NB4 (cell line): ENCODE results near the gene SLC26A2.
"Not testable (repeated sequence)": the region's sequence is repeated elsewhere in the genome, so short reads cannot be mapped to it uniquely, and the experiment has no call there.

ENCODE experiments used
- DNase-seq: peaks from one replicate; pipeline ENCODE4 v3.0.0; 2010; ENCODE audit warnings: low read depth
- H3K4me3 ChIP-seq: one replicate; pipeline ENCODE4 v1.5.1; 2011; ENCODE audit warnings: mild to moderate bottlenecking, low read depth, low read length, moderate library complexity
- MYC ChIP-seq: IDR thresholded peaks from 2 replicates; pipeline ENCODE4 v1.6.1; 2011; ENCODE audit warnings: low read depth, low read length
- POLR2A ChIP-seq: IDR thresholded peaks from 2 replicates; pipeline ENCODE4 v1.6.1; 2011; ENCODE audit warnings: mild to moderate bottlenecking; ENCODE audit not compliant: insufficient read length; ENCODE audit errors: extremely low read depth
- TF ChIP-seq, protein P1 (sequence below): IDR thresholded peaks from one replicate; pipeline ENCODE4 v1.5.1; 2012; ENCODE audit warnings: low read depth, low read length
- TF ChIP-seq, protein P2 (sequence below): IDR thresholded peaks from 2 replicates; pipeline ENCODE4 v1.6.1; 2011; ENCODE audit warnings: low read depth, low read length

The SLC26A2 gene

DNA sequence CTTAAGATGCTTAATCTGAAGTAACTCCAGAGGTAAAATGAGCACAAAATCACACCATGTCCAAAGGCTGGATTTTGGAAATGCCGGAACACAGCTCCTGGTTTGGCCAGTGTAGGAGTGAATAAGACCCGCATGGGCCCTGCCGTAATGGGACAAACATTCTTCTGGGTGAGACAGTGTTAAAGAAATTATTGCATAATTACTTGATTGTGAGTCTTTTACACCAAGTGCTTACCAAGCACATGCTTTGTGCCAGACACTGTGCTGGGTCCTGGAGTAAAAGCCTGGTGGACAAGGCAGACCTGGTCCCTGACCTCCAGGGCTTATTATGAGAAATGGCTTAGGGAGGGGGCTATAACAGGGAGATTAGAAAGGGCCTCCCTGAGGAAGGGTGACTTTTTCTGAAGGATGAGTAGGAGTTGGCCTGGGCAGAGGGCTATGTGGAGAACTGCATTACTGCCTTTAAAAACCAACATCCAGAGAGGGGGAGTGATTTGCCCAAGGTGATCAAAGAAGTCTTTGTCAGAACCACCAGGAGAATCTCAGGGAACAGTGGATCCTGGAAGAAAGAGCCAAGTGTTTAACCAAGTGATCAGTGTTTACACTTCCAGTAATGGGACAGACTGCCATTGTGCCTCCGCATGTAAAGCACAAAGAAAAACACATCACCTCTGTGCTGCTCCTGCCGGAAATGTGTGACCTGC, 19.5 kb upstream of the SLC26A2 start:
- TF ChIP-seq, protein P1, sequence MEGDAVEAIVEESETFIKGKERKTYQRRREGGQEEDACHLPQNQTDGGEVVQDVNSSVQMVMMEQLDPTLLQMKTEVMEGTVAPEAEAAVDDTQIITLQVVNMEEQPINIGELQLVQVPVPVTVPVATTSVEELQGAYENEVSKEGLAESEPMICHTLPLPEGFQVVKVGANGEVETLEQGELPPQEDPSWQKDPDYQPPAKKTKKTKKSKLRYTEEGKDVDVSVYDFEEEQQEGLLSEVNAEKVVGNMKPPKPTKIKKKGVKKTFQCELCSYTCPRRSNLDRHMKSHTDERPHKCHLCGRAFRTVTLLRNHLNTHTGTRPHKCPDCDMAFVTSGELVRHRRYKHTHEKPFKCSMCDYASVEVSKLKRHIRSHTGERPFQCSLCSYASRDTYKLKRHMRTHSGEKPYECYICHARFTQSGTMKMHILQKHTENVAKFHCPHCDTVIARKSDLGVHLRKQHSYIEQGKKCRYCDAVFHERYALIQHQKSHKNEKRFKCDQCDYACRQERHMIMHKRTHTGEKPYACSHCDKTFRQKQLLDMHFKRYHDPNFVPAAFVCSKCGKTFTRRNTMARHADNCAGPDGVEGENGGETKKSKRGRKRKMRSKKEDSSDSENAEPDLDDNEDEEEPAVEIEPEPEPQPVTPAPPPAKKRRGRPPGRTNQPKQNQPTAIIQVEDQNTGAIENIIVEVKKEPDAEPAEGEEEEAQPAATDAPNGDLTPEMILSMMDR = no peak
- TF ChIP-seq, protein P2, sequence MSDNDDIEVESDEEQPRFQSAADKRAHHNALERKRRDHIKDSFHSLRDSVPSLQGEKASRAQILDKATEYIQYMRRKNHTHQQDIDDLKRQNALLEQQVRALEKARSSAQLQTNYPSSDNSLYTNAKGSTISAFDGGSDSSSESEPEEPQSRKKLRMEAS = peak; percentile 61
- TF ChIP-seq MYC = peak; percentile 31; the same call in 1 of the 2 replicates
- DNase-seq = peak; percentile 56
- no peak overlapping the region for H3K4me3 ChIP-seq

DNA sequence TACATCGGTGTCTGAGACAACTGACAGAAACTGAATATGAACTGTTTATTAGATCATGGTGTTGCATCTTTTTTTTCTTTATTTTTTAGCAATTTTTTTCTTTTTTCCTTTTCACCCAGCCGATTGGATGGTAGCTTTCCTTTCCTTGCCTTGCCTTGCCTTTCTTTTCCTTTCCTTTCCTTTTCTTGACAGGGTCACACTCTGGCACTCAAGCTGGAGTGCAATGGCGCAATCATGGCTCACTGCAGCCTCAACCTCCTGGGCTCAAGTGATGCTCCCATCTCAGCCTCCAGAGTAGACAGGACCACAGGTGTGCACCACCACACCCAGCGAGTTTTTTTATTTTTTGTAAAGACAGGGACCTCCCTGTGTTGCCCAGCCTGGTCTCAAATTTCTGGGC, 18.8 kb upstream of the SLC26A2 start:
- DNase-seq = no peak
- TF ChIP-seq POLR2A (no peak), MYC (no peak)
- TF ChIP-seq, protein P2 = no peak
- TF ChIP-seq, protein P1 = no peak
- no peak overlapping the region for H3K4me3 ChIP-seq

DNA sequence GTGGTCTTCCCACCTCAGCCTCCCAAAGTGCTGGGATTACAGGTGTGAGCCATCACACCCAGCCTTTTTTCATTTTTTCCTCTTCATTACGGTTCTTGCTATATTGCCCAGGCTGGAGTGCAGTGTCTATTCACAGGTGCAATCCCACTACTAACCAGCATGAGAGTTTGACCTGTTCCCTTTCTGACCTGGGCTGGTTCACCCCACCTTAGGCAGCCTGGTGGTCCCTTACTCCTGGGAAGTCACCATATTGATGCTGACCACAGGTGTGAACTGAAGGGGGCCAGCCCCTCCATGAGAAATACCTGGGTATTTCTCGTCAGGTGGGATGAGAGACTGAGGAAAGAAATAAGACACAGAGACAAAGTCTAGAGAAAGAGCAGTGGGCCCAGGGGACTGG, 18.4 kb upstream of the SLC26A2 start:
- TF ChIP-seq, protein P2 = no peak
- TF ChIP-seq POLR2A (no peak), MYC (no peak)
- TF ChIP-seq, protein P1 = no peak
- no peak for DNase-seq

DNA sequence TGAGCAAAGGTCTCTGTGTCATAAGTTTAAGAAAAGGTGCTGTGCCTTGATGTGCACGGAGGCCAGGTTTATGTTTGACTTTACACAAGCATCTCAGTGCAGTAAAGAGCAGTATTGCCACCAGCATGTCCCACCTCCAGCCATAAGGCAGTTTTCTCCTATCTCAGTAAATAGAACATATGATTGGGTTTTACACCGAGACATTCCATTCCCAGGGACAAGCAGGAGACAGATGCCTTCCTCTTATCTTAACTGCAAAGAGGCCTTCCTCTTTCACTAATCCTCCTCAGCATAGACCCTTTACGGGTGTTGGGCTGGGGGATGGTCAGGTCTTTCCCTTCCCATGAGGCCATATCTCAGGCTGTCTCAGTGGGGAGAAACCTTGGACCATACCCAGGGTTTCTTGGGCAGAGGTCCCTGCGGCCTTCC, 17.8 kb upstream of the SLC26A2 start:
- DNase-seq, H3K4me3 ChIP-seq: not testable (repeated sequence)

More for the DNA sequence above, 18.4 kb upstream of the SLC26A2 start:
- H3K4me3 ChIP-seq = no peak overlapping the region

DNA sequence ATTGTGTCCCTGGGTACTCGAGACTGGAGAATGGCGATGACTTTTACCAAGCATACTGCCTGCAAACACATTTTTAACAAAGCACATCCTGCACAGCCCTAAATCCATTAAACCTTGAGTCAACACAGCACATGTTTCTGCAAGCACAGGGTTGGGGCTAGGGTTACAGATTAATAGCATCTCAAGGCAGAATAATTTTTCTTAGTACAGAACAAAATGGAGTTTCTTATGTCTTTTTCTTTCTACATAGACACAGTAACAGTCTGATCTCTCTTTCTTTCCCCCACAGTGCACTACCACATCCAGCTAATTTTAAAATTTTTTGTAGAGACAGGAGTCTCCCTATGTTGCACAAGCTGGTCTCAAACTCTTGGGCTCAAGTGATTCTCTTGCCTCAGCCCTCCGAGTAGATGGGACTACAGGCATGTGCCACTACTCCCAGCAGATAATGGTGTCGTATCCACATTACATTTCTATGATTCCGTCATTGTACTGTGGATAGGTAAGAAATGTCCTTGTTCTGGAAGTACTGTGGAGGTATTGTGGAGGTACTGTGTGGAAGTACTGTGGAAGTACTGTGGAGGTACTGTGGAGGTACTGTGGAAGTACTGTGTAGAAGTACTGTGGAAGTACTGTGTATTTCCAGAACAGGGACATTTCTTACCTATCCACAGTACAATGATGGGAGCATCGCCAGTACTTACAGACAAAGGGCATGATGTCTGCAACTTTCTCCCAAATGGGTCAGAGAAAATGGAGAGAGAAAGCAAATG, 17.2 kb upstream of the SLC26A2 start:
- DNase-seq, H3K4me3 ChIP-seq: not testable (repeated sequence)

DNA sequence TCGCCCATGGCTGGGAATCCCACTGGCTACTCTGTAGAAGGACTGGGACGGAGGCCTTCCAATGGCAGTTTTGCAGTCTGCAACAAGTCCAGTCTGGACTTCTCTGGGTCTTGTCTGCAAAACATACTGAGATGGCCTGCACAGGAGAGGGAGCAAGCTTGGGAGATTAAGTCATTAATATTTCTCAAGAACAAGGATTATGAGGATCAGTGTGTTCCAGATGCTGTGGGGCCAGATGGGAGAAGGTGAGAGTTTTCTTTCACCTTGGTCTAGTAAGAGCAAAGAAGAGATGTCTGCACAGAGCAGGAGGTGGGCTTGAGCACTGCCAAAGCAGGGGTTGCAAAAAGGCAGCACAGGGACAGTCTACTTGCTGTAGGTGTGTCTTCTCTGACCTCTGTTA, 15.9 kb upstream of the SLC26A2 start, which contains the start of gene PDE6A:
Gene PDE6A (minus strand): TSS at position 128 of the 400 bp plus-strand sequence. CDS start 120 bp downstream, at position 8.
- TF ChIP-seq, protein P2 = no peak
- TF ChIP-seq POLR2A = no peak
- TF ChIP-seq MYC = no peak
- TF ChIP-seq, protein P1 = no peak
- DNase-seq = no peak

More for the DNA sequence above, 15.9 kb upstream of the SLC26A2 start, which contains the start of gene PDE6A:
- H3K4me3 ChIP-seq = no peak within 1 kb of the TSS
